Measurements from ENCODE around the gene CHDH.

CHDH gene

DNA sequence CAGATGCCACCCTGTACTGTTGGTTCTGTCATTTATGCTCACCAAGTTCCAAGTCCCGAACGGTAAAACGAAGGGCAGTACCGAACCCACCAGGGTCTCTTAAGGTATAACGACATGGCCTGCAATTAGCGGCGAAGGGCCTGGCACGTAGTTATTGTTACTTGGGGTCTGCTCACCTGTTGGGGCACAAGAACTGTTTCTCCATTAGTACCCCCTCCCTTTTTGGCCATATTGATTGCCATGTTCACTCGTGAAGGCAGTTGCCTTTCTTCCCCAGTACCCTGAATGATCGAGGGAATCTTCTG lies 584 bp upstream of the CHDH start:
- DNase-seq = no peak

DNA sequence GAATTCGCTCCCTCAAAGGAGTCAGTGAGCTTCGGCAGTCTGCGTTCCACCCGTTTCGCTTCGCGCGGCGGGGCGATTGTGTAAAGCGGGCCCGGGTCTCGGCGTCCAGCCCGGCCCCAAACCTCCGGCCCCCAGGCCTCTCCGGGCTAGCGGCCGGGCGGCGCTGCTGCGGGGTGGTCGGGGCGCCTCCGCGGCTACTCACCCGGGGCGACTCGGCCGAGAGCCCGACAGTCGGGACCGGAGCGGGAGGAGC lies 412 bp downstream of the CHDH start:
- DNase-seq = no peak

DNA sequence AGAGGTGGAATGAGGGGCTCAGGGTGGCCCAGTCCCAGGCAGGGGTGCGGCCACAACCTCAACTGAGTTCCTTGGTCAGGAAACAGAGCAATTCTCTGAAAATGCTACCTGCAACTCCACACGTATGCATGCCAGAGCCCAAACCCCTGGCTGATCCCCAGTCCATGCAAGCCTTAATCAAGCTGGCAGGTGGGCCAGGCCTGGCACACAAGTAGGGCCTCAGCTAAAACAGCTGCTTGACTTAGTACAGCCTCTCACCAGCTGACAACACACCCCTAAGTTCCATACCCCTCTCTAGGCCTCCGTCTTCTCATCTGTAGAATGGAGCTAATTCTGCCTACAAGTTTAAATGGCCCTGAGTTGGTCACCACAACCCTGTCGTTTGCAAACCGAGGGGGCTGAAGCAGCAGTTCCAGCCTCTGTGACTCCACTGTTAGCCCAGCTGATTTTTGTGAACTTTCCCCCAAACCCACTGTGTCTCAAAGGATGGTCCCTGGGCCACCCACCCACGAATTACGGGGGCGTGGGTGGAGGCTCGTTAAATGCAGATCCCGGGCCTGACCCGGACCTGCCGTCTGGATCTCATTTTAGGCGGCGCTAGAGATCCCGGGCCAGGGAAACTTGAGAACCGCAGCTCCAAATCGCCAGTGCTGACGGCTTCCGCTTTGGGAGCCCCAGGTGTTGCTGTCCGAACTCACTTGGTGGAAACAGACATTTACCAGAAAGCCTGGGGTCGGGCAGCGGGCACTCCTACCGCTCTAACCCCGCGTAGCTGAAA lies 927 bp downstream of the CHDH start:
- DNase-seq = peak; percentile 9

DNA sequence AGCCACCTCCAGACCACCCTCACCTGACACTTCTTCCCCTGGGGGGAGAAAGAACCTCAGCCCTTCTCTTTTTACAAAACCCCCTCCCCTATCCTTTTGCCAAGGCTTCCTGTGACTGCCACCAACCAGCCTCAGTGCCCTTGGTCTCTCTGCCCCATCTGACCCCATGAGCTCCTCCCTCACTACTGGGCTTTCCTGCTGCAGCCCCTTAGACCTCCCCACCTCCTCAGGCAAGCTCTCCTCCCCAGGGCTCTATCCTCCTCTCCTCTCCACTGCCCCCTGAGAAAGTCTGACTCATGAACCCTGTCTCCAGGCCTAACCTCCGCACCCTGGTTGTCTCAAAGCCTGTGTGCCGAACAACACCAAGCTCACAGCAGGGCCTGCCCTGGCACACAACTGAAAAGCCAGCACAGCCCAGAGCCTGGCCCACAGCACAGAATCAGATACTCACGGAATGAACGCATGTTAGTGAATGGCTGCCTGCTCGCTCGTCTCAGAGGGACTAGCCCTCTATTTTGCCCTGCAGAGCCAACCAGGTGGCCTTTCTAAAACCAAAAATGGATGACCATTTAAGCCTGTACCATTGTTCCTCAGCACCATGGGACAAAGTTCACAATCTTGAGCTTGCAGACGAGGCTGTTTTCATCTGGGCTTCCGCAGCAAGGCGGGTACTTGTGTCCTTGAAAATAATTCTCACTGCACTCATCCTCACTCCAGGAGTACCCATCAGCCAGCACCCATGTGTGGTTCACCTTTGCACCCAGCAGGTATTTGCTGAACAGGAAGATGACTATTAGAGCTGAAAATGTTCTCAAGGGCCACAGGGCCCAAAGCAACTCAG lies 1.7 kb downstream of the CHDH start:
- DNase-seq = no peak

DNA sequence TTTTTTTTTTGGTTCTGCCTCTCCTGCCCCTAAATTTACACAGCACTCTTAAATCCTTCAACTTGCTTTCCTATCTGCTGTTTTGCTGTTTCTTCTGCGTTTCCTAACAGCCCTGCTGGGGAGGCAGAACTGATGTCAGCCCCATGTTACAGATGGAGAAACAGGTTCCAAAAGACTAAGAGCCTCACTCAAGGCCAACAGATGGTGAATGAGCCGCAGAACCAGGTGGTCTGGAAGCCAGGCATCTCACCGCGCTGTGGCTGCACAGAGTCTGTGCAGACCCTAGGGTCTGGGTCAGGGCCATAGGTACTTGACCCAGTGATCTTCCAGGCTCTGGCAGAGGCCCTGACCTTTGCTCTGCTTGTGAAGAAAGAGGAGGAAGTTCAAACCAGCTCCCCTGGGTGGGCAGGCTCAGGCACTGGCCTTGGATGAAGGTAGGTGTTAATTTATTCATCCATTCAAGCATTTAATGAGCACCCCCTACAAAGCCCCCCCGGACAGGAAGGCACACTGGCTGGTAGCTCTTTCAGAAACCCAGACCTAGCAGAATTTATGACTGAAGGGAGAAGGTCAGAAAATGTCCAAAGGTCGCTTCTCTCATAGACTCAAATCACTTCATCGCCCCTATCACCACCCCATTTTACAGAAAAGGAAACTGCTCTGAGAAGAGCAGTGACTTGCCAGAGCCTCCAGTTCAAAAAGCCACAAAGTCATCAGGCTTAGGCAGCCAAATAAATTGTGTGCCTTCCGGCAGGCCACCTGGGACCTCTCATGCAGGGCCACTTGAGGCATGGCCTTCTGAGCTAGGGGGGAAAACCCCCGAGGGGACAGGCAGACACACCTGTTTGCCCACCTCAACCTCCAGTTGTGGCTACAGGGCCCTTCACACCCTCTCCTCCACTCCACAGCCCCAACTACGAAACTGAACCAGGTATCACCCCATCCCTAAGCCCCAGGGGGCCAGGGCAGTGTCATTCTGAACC lies 2.7 kb downstream of the CHDH start:
- no peak for DNase-seq

DNA sequence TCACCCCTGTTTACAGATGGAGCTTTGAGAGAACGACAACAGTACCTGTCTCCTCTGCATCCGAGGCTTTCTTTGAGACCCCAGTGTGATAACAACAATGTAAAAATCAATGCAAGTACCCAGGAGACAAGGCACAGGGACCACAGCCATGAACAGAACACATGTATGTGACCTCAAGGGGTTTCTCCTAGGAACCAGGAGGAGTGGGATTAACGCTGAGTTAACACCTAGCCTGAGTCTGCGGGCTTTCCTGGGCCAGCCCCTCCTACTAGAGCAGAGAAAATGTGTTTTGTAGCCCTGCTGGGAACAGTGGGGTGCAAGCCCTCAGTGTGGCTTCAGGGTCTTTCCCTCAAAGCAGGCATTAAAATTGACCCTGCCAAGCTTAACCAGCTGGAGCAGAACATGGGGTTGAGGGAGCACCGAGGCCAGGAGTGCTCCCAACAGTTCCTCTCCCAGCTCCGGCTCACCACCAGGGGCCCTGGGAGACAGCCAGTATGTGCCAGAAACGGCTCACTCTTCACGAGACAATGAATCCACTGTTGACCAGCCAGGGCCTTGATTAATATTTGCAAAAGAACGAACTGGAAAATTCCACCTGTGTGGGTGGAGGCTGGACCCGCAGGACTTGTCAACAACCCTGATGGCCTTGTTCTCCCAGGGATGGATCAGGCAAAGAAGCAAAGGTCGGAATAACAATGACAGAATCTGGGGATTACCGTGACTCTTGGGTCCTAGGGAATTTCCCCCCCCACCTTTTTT lies 3.6 kb downstream of the CHDH start:
- no peak for DNase-seq

DNA sequence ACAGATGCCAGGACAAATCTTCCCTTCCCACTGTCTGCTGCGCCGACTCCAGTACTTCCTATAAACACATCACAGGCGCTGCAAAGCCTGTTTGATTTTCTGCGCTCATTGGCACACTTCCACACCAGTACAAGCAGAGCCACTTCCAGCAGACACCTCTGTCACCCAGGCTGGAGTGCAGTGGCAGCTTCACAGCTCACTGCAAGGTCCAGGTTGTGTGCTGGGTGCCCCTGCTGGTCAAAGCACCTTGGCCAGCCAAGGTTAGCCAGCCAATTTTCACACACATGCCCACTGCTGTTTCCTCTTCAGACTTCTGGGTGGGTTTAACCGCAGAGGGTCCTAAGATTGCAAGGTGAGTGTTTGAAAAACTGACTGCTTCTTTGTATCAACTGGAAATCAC lies 4.9 kb downstream of the CHDH start:
- DNase-seq = no peak

DNA sequence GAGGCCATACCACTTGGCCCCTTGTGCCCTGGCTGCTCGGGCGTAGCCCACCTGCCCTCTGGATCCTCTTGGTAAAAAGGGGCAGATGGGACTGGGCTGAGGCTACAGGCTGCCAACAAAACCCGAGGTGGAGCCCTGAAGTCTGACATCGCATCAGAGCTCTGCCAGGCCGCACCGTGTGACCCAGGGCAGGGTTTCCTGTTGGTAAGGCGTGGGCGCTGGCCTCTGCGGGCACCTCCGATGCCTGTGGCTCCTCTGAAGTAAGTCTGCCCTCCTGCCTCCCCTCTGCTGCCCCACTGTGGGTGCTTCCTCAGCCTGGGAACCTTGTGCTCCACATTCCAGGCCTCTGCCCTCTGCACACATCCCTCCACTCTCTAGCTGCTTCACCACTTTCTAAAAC lies 8.9 kb downstream of the CHDH start:
- DNase-seq = no peak

DNA sequence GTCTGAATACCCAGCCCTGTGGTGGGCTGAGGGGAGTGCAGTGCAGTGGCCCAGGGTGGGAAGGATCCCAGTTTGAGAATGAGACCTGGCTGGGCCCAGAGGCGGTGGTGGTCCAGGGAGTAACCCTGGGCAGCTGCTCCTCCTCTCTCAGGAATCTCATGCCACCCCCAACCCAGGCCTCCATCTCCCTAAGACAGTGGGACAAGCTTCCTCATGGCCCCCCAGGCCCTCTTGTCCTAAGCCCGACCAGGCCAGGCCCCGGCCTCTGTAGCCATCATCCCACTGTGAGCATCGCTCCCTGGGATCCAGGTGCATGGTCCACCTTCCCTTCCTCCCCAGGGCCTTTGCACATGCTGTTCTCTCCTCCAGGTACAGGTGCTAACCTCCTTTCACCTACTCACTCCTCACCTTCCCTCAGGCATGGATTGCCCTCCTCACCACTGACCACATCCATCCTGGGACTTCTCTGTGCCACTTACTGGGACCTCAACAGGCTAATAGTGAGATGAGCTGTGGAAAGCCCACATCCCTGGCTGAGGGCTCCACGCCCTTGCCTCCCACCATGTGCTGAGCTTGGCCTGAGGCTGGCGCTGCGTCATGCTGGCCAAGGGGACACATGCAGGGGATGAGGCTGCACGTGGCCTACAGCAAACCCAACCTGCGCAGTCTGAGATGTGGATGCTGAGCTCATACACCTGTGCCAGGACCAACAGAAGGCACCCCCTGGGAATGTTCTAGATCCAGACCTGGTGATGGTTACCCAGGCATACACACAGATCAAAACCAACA lies 9.9 kb downstream of the CHDH start:
- DNase-seq = no peak

DNA sequence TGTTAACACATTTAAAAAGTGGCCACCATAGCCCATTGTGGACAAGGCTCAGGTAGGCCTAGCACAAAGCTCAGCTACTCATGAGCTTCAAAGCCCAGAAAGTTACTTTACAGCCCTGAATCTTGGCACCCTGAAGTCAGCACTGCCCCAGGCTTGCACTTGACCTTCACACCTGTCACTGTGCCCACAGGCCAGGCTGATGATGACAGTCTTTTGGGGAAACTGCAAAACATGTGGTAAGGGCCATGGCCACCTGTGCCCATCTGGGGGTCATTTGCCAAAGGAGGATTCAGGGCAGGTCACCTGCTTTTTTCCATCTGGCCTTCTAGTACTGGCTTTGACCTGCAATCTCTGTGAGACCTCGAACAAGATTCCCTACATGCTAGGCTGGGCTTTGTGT lies 11.0 kb downstream of the CHDH start:
- no peak for DNase-seq

DNA sequence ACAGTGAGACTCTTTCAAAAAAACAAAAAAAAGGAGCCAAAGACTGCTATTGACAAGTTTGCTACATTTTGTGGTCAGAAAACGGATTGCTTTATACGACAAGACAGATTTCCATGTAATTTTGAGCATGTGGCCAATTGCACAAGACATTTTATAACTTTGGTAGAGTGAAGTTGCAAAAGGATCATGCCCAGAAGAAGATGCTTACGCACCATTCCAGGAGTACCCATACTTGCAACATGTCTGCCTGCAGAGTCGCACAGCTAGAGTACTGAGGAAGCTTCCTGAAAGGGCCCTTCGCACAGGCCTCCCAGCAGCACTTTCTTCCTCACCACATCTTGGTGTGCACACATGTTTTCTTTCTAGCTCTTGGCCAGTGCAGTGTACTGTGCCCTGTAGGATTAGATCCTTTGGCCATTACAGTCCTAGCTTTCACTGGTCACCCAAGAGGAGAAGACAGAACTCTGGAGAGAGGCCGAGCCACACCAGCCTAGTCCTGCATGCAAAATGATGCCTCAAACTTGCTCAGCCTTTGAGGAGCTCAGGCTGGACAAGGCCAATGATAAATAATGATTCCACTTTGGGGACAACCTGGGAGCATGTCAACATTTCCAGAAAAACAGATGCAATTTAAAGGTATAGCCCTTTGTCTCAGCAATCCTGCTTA lies 11.7 kb downstream of the CHDH start:
- DNase-seq = no peak

DNA sequence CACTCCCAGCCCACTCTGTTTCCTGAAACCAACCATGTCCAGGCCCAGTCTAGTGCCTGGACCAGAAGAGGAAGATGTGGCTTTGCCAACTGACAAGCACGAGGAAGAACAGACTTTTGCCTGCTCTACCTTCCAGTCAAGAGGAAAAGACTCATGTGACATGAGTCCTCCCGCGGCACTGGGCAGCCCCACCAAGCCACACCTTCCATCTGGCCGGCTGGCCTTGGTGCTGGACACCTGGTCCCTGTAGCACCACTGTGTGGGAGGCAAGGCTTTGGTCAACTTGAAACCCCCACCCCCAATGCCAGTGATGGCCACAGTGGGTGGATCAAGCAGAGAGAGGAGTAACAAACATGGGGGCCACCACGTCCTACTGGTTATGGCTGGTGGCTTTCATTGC lies 12.5 kb downstream of the CHDH start:
- no peak for DNase-seq

DNA sequence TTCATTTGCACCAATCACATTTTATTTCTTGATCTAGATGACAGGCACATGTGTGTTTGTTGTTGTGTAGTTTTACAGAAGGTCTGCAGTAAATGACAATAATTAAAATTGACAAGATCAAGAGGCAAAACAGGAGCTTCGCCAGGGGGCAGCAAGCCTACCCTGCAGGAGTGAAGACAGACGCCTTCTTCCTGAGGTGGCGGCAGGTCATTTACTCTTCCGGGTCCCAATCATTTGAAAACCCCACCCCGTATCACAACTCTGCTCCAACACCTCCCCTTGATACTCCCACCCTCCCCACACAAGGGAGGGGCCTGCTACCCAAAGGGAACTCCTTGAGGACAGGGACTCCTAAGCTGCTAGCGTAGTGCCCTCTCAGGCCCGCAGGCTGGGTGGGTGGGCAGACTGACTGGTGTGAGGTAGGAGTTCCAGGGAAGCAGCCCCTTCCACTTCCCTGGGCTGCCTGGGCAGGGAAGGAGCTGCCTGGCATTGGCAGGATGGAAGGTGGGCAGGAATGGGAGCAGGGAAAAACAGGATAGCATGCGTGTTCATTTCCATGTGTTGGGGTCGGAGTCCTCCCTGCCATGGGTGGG lies 13.1 kb downstream of the CHDH start:
- no peak for DNase-seq

DNA sequence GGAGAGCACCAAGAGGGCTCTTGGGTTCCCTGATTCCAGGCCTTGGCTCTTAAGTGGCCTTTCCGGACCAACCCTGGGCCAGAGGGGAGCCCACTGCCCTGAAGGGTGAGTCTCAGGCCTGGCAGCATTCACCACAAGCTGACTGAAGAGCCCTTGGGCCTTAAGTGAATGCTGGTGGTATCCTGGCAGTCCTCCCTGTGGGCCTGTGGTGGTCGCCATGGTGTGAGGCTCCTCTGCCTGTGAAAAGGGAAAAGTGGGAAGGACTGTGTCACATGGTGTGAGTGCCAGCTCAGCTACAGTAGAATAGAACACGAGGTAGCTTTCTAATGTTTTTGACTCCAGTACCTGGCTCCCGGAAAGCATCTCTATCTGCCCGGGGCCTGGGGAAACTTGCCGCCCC lies 15.3 kb downstream of the CHDH start:
- DNase-seq = no peak

DNA sequence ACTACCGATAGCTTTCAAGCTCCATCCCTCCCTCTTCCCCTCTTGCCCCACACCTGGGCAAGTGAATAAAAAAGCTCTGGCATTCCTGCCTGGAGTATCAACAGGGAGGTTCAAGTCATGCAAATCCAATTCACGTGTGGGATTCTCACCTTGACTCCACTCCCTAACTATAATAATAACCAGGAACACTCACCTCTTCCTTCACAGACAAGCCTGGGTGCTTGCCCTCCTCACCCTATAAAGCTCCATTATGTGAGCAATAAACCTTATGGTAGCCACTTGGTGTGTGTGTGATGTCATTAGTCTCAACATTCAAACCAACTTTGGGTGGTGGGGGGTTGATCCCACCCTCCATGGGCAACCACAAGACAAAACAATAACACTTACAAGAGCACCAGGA lies 16.6 kb downstream of the CHDH start:
- DNase-seq = no peak

DNA sequence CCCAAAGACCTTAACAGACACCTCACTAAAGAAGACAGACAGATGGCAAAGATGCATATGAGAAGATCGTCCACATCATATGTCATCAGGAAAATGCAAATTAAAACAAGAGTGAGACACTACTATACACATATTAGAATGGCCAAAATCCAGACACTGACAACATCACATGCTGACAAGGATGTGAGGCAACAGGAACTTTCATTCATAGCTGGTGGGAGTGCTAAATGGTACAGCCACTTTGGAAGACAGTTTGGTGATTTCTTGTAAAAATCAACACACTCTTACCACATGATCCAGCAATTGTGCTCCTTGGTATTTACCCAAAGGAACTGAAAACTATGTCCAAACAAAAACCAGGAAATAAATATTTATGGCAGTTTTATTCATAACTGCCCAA lies 17.6 kb downstream of the CHDH start:
- no peak for DNase-seq

DNA sequence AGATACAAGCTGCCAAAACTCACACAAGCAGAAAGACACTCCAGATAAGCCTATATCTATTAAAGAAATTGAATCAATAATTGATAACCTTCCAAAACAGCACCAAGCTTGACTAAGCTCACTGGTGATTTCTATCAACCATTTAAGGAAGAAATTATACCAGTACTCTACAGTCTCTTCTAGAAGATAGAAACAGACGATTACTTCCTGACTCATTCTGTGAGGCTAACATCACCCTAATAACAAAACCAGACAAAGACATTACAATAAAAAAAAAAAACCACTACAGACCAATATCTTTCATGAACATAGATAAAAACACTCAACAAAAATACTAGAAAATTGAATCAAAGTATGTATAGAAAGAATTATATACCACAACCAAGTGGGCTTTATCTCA lies 20.2 kb downstream of the CHDH start:
- no peak for DNase-seq

DNA sequence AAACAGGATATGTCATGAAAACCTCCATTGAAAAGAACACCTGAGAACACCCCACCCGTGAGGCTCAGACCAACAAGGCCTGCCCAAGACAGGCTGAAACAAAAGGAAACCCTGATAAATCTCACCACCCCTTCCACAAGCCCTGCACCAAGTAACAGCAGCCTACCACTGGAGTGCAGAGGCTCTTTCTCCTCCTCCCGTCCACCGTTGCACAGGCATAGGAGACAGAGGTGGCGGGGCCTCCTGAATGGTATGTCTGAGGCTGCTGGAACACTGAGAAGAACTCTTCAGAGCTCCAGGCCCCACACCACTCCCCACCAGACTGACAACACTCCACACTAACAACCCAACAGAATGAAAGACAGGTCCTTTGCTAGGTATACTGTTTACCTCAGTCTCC lies 21.4 kb downstream of the CHDH start:
- no peak for DNase-seq

DNA sequence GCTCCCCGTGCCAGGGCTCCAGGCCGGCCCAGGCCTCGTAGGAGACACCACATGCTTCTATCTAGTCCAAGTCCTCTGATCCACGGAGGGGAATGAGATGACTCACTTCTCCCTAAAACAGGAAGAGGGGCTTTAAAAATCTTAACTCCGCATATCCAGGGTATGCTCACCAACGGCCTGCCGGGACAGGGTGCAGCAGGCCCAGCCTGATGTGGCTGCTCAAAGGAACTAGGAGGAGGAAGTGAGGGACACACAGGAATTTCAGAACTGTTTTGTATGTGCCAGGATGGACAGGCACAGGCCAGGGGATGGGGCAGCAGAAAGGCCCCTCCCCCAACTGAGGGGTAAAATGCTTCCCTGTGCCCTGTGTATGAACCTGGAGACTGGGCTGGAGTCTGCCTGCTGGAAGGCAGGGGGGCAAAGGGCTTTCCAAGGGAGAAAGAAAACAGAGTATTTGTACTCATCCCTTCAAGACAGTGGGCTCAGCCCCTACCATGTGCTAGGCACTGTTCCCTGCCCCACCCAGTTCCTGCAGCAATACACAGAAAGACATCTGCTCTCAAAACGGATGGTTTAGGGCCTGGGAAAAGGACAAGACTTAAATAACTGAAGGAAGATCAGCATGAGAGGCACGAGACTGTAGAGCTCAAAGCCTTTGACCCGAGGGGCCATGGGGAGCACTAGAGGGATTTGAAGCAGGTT lies 22.1 kb downstream of the CHDH start:
- no peak for DNase-seq

Data from NCI-H2227 treated with DMSO at 0.1 percent for 48 hours (cell line).